GM21619 (cell line): ENCODE results near the gene CCDC73.
"Not testable (repeated sequence)": the region's sequence is repeated elsewhere in the genome, so short reads cannot be mapped to it uniquely, and the experiment has no call there.

Source experiments
- ATAC-seq: cut with Tn5 transposase; IDR thresholded peaks from one replicate; pipeline ENCODE4 v1.9.1; 2021; ENCODE audit not compliant: unreplicated experiment

The CCDC73 gene

DNA sequence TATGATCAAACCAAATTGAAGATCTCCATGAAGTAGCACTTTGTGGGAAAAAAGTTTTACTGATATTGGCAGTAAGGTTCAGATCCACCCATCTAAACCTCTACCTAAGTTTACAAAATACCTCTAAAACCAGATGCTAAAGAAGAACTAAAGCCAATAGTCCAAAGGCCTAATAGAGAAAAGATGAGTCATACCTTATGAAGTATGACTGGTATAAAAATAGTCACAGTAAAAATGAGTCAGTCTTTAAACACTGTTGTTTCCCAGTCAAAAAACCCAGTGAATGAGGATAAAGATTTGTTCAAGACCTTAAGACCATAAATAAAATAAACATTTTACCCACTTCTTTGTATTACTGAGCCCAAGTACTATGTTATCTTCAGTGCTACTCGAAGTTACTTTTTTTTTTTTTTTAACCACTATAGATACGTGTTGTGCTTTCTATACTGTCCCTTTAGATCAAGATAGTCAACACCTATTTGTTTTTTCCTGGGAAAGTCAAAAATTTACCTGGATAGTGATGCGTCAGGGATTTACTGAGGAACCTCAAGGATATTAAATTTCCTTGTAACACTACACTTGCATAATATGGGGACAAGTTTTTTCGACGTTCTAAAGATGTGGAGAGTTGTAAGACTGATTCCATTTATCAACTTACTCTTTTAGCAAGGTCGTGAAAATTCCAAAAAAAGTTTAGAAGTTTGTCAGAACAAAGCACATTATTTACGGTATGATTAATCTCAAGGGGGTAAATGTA, 87.3 kb downstream of the CCDC73 start:
- ATAC-seq, result peak; percentile 98

DNA sequence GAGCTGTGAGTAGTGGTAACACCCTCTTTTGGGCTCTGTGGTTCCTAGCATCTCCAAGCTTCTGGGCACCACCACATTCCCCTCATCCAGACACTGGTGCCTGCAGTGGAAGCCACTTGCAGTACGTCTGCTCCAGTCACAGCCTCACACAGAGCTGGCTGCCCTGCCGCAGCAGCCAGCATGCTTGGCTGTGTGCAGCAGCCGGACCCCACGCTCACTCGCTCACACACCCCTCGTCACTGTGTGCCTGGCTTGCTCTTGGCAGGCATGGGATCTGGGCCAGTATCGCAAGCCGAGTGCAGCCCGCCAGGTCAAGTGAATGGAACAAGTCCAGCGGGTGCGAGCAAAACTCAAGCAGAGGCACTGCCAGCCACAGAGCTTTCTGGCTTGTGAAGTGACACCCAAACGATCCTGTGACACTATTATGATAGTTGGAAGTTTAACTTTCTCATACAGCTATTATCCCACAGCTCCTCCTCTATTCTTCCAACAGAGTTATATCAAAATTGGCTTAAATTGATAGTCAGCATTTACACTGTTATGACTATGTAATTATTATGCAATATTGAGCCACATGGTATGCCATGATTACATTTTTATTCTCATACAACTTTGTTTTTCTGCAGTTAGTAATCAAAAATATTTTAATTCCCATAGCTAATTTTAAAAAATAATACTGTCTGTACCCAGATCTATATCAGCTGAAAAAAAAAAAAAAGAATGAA, 89.0 kb downstream of the CCDC73 start:
- no peak for ATAC-seq

DNA sequence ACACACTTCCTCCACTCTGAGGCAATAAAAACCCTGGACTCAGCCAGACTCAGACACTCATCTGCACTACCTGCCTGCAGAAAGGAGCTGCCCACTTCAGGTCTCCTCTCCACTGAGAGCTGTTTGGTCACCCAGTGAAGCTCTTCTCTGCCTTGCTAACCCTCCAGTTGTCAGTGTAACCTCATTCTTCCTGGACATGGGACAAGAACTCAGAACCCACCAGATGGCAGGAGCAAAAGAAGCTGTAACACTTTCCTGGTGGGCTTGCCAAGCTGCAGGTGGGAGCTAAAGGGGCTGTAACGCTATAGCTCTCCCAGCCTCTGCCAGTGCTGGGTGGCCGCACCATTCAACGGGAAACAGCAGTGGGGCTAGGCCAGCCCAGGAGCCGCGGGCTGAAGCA, 89.7 kb downstream of the CCDC73 start:
- ATAC-seq, result no peak

DNA sequence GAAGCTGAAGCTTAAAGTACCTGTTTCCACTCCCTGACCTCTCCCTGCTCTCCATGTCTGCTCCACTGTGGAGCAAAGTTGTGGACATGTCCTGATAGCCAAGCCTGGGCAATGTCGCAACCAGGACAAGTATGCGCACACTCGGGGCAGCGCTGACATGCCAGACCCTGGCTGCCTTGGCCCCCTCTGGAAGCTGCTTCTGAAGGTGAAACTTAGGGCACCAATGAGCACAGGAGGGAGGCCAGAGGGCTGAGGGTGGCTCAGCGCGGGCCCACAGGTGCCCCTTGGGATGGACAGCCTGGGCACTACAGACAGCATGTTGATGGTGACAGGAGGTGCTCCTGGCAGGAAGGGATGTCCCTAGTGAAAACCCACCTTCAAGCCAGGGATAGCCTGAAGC, 90.2 kb downstream of the CCDC73 start:
- no peak for ATAC-seq

DNA sequence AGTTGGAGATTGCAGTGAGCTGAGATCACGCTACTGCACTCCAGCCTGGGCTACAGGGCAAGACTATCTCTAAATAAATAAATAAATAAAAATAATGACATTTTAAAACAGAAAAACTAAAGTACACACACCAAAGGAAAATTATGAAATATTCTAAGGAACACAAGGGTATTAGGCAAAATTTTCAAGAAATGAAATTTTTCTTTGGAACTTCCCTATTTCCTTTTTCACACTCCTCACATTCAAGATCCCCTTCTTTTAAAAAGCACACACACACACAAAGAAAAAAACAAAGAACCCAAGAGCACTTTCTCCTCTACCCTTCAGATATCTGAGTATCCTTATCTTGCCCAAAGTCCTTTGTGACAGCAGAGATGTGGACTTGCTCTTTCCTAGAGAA, 92.8 kb downstream of the CCDC73 start:
- no peak for ATAC-seq

DNA sequence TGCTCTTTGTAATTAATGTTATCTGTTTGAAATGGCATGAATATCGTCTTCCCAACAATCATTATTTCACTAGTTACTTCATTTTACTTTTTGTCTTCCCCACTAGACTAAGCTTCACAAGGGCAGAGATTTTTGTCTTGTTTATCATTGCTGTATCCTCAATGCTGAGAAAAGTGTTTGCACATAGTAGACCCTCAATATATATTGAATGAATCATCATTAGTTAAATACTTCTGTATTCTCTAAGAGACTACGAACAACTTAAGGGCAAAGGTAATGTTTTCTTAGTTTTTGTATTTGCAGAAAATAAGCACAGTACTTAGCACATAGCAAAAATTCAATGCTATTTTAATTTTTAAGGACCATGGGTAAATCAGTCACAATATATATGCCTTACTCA, 95.9 kb downstream of the CCDC73 start:
- no peak for ATAC-seq

DNA sequence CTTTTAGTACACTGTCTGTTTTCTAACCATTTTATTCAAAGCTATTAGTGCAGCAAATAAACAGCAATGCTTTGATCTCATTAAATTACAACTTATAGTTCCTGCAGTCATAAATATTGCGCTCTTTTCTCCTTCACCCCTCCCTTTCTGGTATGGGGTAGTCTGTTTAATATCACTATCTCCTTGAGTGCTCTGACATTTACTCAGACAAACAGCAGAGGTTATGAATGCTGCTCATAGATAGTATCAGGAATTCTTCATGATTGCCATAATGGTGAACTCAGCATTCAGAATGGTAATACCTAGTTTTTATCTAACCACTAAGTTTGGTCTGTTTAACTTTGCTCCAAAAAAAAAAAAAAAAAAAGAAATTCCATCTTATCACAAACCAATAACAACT, 123.4 kb downstream of the CCDC73 start:
- no peak for ATAC-seq

DNA sequence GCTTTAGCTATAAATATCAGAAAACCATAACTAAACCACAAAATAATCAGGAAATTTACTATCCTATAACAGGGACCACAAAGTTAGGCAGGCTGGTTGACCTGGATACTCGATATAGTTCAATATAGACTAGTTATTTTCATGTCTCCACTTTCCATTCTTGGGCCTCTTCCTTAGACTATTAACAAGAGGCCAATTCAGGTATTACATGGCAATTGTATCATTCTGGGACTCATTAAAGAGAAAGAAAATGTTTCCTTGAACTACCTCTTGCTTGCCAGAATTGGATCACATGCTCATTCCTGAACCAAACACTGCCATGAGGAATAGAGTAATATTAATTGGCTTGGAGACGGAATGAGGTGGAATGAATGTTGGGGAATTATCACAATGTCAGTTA, 134.8 kb downstream of the CCDC73 start:
- no peak for ATAC-seq

DNA sequence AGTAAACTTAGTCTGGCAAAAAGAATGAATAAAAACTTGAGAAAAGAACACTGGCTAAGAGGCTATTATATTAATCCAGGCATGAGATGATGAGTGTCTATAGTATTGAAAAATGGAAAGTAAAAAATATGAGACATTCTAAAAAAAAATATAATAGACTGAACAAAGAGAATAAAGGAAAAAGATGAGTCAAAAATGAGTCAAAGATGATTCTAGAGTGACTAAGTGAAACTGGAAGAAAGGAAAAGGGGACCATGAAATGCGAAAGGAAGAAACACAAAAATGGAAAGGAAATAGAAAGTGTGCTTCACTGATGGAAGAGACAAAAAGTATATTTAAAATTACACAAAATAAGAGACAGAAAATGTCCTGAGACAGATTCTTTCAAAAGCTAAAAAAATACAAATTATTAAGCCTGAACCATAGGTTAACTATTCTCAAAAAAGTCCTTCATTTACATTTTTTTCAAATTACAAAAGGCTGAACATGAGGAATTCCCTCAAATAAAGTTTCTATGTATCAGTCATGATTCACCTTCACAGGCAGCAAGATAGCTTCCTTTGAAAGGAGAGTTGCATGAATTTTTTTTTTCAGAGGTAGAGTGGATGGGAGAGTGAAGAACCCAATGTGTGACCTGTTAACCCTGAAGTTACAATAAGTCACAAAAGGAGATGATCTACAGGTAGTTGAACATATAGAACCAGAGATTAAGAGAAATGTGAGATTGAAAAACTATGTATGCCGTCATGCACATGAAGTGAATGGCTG, 135.6 kb downstream of the CCDC73 start:
- ATAC-seq, result no peak

DNA sequence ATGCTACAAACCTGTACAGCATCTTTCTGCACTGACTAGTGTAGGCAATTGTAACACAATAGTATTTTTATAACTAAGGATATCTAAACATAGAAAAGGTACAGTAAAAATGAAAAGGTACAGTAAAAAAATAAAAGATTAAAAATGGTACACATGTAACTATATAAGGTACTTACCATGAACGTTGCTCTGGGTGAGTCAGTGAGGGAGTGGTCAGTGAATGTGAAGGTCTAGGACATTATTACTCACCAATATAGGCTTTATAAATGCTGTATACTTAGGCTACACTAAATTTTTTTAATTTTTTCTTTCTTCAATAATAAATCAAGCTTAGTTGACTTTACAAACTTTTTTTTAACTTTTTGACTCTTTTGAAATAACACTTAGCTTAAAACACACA, 150.9 kb downstream of the CCDC73 start:
- ATAC-seq, result no peak

DNA sequence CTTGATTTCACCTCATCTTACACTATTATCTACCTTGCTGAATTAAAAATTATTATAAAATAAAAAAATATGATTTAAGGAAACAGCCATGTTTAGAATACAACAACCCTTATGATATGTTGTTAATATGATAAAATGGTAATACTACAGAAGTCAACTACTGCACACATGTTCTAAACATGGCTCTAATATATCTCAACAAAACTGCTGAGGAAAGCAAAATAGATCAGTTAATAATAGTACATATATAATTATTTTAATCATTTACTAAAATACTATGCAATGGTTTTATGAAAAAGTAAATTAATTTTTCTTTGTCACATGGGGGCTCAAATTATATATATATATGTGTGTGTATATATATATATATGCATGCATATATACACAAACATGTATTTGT, 153.1 kb downstream of the CCDC73 start:
- no peak for ATAC-seq

DNA sequence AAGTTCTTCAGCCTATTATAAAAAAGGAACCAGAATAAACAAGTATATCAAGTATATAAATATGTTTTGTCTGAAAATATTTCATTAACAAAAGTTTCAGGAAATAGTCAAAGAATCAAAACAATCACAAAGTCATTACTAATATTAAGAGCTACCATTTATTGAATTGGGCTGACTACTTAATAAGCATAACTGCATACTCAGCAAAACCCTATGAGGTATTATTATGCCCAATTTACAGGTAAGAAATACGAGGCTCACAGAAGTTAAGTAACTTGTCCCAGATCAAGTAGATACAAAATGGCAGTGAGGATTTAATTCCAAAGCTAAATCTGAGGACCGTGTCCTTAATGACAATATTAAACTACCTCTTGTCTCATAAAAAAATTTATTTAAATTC, 158.6 kb downstream of the CCDC73 start:
- no peak for ATAC-seq

DNA sequence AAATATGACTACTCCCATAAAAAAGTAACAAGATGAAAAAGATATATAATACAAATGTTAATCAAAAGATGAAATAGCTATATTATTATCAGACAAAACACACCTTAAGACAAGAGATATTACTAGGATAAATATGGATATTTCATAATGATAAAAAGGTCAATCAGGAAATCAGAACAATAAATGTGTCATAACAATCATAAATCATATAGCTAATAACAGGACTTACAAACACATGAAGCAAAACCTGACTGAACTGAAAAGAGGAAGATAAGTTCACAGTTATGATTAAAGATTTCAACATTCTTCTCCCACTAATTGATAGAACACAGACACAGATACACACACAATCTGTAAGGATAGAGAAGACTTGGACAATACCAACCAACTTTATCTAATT, 163.6 kb downstream of the CCDC73 start:
- ATAC-seq, result no peak

DNA sequence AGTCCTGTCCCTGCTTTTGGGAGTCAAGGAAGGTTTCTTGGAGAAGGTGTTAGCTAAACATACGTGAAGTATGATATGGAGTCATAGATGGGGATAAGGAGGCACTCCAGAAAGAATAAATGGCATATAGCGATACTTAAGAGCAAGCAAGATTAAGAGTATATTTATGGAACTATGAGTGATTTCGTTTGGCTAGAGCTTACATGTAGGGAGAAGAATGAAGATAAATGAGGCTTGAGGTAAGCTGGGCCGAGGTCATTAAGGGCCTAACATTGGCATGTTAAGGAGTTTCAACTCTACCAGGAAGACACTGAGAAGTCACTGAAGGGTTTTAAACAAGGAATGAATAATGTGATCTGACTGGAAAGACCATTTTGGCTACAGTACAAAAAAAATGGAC, 177.6 kb downstream of the CCDC73 start:
- ATAC-seq, result no peak

DNA sequence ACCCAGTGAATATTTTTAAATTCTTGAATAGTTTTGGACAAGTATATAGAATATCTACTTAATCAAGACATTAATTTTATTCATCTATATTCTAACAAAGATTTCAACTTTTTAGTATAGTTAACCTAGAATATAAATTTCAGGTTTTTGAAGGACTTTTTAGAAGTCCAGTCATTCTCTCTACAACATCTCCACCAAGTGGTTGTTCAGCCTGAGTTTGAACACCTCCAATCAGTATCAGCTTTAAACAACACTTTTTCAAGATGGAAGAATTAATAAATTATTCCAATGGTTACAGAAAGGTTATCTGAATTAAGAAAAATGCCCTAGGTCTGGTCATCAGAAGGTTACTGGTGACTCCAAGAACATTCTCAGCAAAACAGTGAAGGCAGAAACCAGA, 179.0 kb downstream of the CCDC73 start:
- no peak for ATAC-seq

DNA sequence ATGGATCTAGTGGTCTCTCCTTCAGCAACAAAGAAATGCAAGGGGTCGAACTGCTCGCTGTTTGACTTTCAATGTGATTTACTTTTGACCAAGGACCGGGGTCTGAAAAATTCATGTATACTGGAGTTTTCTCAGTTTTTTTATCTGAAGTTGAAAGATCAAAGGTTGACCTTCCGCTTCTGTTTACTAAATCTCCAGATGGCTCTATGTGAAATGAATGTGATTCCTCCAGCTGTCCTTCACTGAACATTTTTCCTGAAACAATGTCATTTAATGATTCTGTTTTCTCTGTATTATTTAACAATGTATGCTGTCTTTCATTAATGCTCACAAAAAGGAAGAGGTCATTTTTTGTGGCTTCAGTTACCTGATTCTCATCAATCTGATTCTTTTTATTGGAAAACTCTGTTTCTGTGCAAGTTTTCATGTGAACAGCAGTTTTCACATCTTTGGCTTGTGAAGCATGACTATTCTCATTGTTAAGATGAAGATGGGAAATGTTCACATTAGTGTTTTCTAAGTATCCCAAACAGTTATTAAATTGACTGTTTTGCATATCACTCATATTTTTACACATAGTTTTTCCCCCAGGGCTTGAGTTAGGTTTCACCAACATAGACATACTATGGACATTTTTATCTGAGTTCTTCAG, 180.8 kb downstream of the CCDC73 start:
- no peak for ATAC-seq

DNA sequence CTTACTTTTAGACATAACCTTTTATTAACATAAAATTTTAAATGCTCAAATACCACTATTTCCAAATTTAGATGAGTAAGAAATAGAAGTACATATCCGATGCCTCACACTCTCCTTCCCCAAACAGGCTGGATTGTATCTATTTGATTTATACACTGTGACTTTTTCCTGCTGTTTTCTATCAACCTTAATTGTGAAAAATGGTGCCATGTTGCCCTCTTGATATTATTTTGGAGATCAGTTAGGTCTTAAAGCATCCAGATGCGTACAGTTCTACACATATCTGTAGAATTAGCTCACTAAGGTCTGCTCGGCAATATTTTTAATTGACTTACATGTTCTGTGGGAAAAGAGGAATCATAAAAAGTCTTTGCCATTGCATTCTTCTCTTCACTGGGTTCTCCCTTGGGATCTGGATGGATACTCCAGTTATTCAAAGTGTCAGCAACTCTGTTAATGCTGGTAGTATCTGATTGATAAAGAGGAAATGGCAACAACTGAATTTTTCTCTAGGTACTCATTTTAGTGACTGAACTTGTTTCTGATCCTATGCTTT, 183.6 kb downstream of the CCDC73 start:
- no peak for ATAC-seq

DNA sequence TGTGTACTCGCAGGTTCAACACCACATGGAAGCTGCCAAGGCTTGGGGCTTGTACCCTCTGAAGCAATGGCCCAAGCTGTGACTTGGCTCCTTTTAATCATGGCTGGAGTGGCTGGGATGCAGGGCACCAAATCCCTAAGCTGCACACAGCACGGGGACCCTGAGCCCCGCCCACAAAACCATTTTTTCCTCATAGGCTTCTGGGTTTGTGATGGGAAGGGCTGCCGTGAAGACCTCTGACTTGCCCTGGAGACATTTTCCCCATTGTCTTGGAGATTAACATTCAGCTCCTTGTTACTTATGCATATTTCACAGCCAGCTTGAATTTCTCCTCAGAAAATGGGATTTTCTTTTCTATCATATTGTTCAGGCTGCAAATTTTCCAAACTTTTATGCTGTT, 185.6 kb downstream of the CCDC73 start:
- not testable (repeated sequence) for ATAC-seq

DNA sequence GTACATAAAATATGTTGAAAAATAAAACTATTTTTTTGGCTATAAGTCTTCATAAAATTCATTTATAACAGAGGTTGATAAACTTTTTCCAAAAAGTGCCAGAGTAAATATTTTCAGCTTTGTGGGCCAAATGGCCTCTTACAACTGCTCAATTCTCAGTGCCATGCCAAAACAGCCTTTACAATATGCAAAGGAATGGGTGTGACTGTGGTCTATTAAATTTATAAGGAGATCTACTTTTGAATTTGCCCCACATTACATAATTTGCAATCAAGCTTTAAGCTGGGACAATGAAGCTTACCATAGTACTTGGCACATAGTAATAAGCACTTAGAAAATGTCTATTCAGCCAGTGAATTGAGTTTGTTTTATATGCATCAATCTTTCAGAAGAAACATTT, 188.2 kb downstream of the CCDC73 start:
- ATAC-seq, result no peak

DNA sequence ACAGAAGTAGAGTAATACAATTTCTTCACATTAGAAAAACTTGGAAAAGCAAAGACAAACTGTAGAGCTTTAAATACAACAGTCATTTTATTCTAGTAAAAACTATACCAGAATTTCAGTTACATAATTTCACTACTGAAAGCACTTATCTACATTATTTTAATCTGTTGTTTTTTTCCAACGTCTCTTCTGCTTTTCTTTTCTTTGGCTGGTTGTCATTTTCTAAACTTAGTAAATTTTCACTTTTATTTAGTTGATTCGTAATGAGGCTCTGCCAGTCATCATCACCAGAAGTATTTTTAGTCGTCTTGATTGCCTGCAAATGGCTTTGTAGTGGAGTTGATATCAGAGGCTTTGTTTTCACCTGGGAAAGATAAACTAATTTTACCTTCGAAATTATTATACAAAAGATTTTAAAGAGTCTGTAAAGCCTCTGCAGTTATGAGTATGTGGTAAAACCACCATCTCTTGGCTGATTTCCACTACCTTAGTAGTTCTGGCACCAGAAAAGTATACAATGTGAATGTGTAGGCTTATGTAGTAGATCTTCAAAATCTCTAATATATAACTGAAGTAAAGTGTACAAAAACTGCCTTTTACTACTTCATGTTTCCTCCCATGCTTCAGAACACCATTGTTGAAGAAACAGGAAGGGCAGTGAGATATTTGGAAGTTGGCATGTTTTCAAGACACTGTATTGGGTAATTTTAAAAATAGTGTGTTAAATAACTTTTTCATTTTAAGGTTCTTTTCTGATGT, 191.6 kb downstream of the CCDC73 start:
- no peak for ATAC-seq
